GM23338 (cell line): ENCODE data around the gene EYA3.

Experiments used
- CREB1 ChIP-seq: fragments of 250-450 bp; sonication (Bioruptor Pico); IDR thresholded peaks from 2 replicates; pipeline ENCODE4 v1.5.0; 2020; ENCODE audit warnings: low read depth, mild to moderate bottlenecking, moderate library complexity
- CTCF ChIP-seq, 2 experiments: fragments of 200-600 bp in 1 of 2; sonication (generic) in 1 of 2; conservative IDR thresholded peaks; 2 replicates each; pipeline versions ENCODE4 v1.5.1 to v1.6.1; 2016 to 2017; ENCODE audit warnings: antibody characterized with exemption in 2 of 2, low read depth in 2 of 2, mild to moderate bottlenecking in 2 of 2, moderate library complexity in 1 of 2
- ETS1 ChIP-seq: IDR thresholded peaks from 2 replicates; pipeline ENCODE4 v1.6.1; 2016; ENCODE audit warnings: antibody characterized with exemption
- EZH2 ChIP-seq: fragments of 200-600 bp; sonication (generic); IDR thresholded peaks from one replicate; pipeline ENCODE4 v1.8.0; 2017; ENCODE audit warnings: antibody characterized with exemption, mild to moderate bottlenecking, low read depth; ENCODE audit not compliant: unreplicated experiment
- EZH2phosphoT487 ChIP-seq: fragments of 200-600 bp; sonication (generic); IDR thresholded peaks from one replicate; pipeline ENCODE4 v1.8.1; 2018; ENCODE audit warnings: antibody characterized with exemption; ENCODE audit not compliant: unreplicated experiment
- POLR2AphosphoS5 ChIP-seq: IDR thresholded peaks from 2 replicates; pipeline ENCODE4 v1.6.1; 2016; ENCODE audit warnings: antibody characterized with exemption, low read depth
- REST ChIP-seq: IDR thresholded peaks from one replicate; pipeline ENCODE4 v1.6.1; 2018; ENCODE audit warnings: antibody characterized with exemption; ENCODE audit not compliant: unreplicated experiment
- ZNF114 ChIP-seq: fragments of 250-450 bp; sonication (Bioruptor Pico); IDR thresholded peaks from 2 replicates; pipeline ENCODE4 v1.5.0; 2020; ENCODE audit warnings: mild to moderate bottlenecking, moderate library complexity
- ZNF331 ChIP-seq: fragments of 250-450 bp; sonication (Bioruptor Pico); IDR thresholded peaks from 2 replicates; pipeline ENCODE4 v1.5.0; 2020; ENCODE audit warnings: low read depth, mild to moderate bottlenecking, moderate library complexity

GRCh38 chr1:28134651-28135207, 46.3 kb upstream of the EYA3 start:
- no peak for TF ChIP-seq POLR2AphosphoS5
- no peak for TF ChIP-seq EZH2
- no peak for TF ChIP-seq EZH2phosphoT487
- no peak for TF ChIP-seq CTCF (conservative IDR thresholded peaks at IDR 0.05; ENCODE audit: low read depth in 2 of 2)
- TF ChIP-seq REST, result no peak
- no peak for TF ChIP-seq ZNF331 (CRISPR knock-in tag)
- no peak for TF ChIP-seq ETS1
- TF ChIP-seq ZNF114 (CRISPR knock-in tag), result no peak
- no peak for TF ChIP-seq CREB1 (CRISPR knock-in tag)
